ENCODE measurements around the gene NR5A1. TPM values are rescaled to one million over a fixed set of nuclear protein-coding genes. Genes with fewer than 3 reads are reported as not detected.

NR5A1 gene
- total and polyA plus RNA-seq, 10 of the 15 experiments (the other 5 are each of a cell fraction or from before 2014, with no cell fraction given), result 0.06 to 0.24 (median 0.08) TPM; not detected in 5

DNA sequence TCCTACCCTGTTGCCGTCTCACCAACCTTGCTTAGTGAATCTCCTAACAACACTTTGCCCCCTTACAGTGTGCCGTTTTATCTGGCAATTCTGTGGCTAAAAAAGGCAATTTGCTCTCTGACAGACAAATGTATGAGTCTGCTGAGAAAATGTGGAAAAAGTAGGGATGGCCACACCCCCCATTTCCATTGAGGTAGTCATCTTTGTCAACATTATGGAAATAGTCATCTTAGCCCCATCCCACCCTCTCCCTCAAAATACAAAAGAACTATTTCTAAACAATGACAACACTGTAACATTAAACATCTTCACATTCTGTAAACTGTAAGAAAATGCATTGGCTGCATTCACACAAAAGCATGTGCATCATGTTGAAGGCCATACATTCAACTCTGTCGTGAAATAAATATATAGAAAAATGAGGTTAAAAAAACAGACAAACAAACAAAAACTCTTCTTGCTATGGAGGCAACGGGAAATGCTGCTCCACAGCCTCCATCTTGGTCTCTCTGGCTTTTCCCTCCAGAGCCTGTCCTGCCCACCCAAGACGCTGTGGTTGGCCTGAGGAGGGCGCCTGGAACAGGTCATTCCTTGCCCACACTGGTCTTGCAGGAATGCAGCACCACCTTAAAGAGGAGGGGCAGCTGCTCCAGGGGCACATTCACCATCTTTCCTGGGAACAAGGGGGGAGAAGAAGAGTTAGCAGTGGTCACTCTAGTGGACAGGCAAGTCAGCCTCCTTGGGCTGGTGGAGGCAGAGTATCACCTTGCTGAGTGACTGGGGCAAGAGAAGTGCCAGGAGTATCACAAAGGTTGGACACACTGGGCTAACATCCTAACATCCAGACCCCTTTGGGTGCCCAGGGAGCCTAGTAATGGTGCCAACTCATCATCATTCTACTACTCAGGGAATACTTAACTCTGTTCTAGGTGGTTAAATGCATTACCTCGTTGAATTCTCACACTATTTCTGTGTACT is 15.2 kb upstream of the NR5A1 start:
- Histone ChIP-seq H3K4me1 (ENCODE audit: control insufficient read depth, insufficient read depth, low read length) (no peaks in the 10 kb centered on the region), H3K9me3 (replicated peaks; ENCODE audit: control insufficient read depth, insufficient read depth, low read length) (no peaks in the 10 kb centered on the region), H3K36me3 (ENCODE audit: control insufficient read depth in 2 of 2, insufficient read depth in 2 of 2, low read length in 1 of 2) (peaks cover 2 to 3% of the 10 kb centered on the region in 2 experiments; a peak in 3 of 4 replicates), H3K4me3 (no peak overlapping the region), H2AFZ (ENCODE audit: control insufficient read depth, low read depth, low read length) (no peak overlapping the region), H3K79me2 (ENCODE audit: control insufficient read depth, insufficient read depth, low read length) (no peaks in the 10 kb centered on the region), H3K27ac (ENCODE audit: control insufficient read depth, insufficient read depth) (no peak overlapping the region), H3K27me3 (replicated peaks in 1 of 2; ENCODE audit: control insufficient read depth in 2 of 2, insufficient read depth in 2 of 2, low read length in 1 of 2) (no peaks in the 10 kb centered on the region), H4K20me1 (ENCODE audit: control insufficient read depth, insufficient read depth) (no peaks in the 10 kb centered on the region), H3K4me2 (ENCODE audit: control insufficient read depth, insufficient read depth) (no peak overlapping the region), H3K9ac (ENCODE audit: control insufficient read depth, insufficient read depth, low read length) (no peak overlapping the region)
- no peak for TF ChIP-seq KAT2A (conservative IDR thresholded peaks at IDR 0.05; ENCODE audit: control insufficient read depth, low read depth, low read length)
- no peak for TF ChIP-seq IKZF2 (IDR thresholded peaks at IDR 0.05)
- TF ChIP-seq, protein P1, sequence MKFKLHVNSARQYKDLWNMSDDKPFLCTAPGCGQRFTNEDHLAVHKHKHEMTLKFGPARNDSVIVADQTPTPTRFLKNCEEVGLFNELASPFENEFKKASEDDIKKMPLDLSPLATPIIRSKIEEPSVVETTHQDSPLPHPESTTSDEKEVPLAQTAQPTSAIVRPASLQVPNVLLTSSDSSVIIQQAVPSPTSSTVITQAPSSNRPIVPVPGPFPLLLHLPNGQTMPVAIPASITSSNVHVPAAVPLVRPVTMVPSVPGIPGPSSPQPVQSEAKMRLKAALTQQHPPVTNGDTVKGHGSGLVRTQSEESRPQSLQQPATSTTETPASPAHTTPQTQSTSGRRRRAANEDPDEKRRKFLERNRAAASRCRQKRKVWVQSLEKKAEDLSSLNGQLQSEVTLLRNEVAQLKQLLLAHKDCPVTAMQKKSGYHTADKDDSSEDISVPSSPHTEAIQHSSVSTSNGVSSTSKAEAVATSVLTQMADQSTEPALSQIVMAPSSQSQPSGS (IDR thresholded peaks at IDR 0.05; ENCODE audit: low read length), result no peak
- ATAC-seq, result no peak
- DNase-seq (ENCODE audit: low read depth, low spot score), result no peak
- ChIA-PET CTCF (interaction anchor here (5.2 kb wide), 1 partner anchor 14 kb away, joined by 40 read pairs; no protein-coding TSS in a partner anchor), POLR2A (interaction anchor here (0.7 kb wide), 1 partner anchor 77 kb away, joined by 3 read pairs; no protein-coding TSS in a partner anchor), RAD21 (ENCODE audit: unreplicated experiment) (no interaction called here), SMC1A (ENCODE audit: uncharacterized antibody, unreplicated experiment) (interaction anchor here (1.4 kb wide), 1 partner anchor 24 kb away, joined by 3 read pairs; no protein-coding TSS in a partner anchor)
- 58% methylated on average over 7 of the region's 7 CpGs for WGBS (ENCODE audit: insufficient coverage, insufficient replicate concordance, low lambda C conversion rate, missing lambda C conversion rate)
- BruUV-seq (replicated peaks), result no TSS peak
- intact Hi-C loops (cut with micrococcal nuclease; ENCODE audit: unreplicated experiment) (no loop called here), in situ Hi-C loops (cut with MboI) (no loop called here)
- FAIRE-seq, result no peak

DNA sequence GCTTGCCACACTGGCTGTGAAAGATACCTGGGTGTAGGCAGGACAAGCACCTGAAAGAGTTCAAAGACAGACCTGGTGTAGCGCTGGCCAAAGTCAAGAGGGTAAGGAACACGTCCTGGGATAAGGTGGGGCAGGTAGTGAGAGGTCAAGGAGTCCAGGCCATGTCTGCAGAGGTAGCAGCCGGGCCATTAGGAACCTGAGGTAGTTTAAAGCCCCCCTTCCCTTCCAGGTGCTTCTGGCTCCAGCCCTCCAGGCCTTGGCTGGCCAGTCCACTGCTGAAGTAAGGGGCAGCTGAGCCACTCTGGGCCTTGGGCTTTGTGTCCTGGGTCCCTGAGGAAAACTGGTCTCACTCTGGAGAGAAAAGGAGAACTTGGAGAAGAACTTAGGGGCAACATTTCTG is 13.9 kb upstream of the NR5A1 start:
- no peaks in the 10 kb centered on the region for H3K4me1 ChIP-seq (ENCODE audit: control insufficient read depth, insufficient read depth, low read length)
- in situ Hi-C loops (cut with MboI) (no loop called here), intact Hi-C loops (cut with micrococcal nuclease; ENCODE audit: unreplicated experiment) (no loop called here)
- ChIA-PET SMC1A (ENCODE audit: uncharacterized antibody, unreplicated experiment) (no interaction called here), RAD21 (ENCODE audit: unreplicated experiment) (no interaction called here), POLR2A (no interaction called here), CTCF (no interaction called here)
- no peak overlapping the region for H3K27ac ChIP-seq (ENCODE audit: control insufficient read depth, insufficient read depth)
- BruUV-seq (replicated peaks), result no TSS peak
- no peaks in the 10 kb centered on the region for H3K79me2 ChIP-seq (ENCODE audit: control insufficient read depth, insufficient read depth, low read length)
- no peak overlapping the region for H3K4me3 ChIP-seq
- peaks cover 0 to 2% of the 10 kb centered on the region in 2 experiments; a peak in 2 of 4 replicates for H3K36me3 ChIP-seq (ENCODE audit: control insufficient read depth in 2 of 2, insufficient read depth in 2 of 2, low read length in 1 of 2)
- H4K20me1 ChIP-seq (ENCODE audit: control insufficient read depth, insufficient read depth), result no peaks in the 10 kb centered on the region
- ATAC-seq, result no peak
- 63% methylated on average over 3 of the region's 3 CpGs for WGBS (ENCODE audit: insufficient coverage, insufficient replicate concordance, low lambda C conversion rate, missing lambda C conversion rate)
- no peak for FAIRE-seq
- no peak overlapping the region for H3K9ac ChIP-seq (ENCODE audit: control insufficient read depth, insufficient read depth, low read length)
- H3K27me3 ChIP-seq (replicated peaks in 1 of 2; ENCODE audit: control insufficient read depth in 2 of 2, insufficient read depth in 2 of 2, low read length in 1 of 2), result no peaks in the 10 kb centered on the region
- H2AFZ ChIP-seq (ENCODE audit: control insufficient read depth, low read depth, low read length), result no peak overlapping the region
- H3K4me2 ChIP-seq (ENCODE audit: control insufficient read depth, insufficient read depth), result no peak overlapping the region
- no peak for DNase-seq (ENCODE audit: low read depth, low spot score)
- H3K9me3 ChIP-seq (replicated peaks; ENCODE audit: control insufficient read depth, insufficient read depth, low read length), result no peaks in the 10 kb centered on the region
- TF ChIP-seq STAT3 (IDR thresholded peaks at IDR 0.05; ENCODE audit: low read depth, low read length), result no peak
- no peak for TF ChIP-seq SUPT20H (IDR thresholded peaks at IDR 0.05; ENCODE audit: borderline replicate concordance, control insufficient read depth, low read depth, low read length)
- TF ChIP-seq MYC (IDR thresholded peaks at IDR 0.05; ENCODE audit: insufficient read depth, insufficient read length, insufficient replicate concordance, low read length, severe bottlenecking), result no peak
- TF ChIP-seq NR2C2 (IDR thresholded peaks at IDR 0.05; ENCODE audit: borderline replicate concordance, control insufficient read depth, insufficient read length, low read depth), result no peak
- TF ChIP-seq RFX5 (IDR thresholded peaks at IDR 0.05; ENCODE audit: low read depth, low read length), result no peak
- TF ChIP-seq CBX5 (IDR thresholded peaks at IDR 0.05; ENCODE audit: low read depth), result no peak
- no peak for TF ChIP-seq MYB (IDR thresholded peaks at IDR 0.05; ENCODE audit: borderline replicate concordance, low read depth, low read length)
- no peak for TF ChIP-seq HCFC1 (IDR thresholded peaks at IDR 0.05; ENCODE audit: low read length)
- no peak for TF ChIP-seq NFYB (IDR thresholded peaks at IDR 0.05; ENCODE audit: insufficient read depth, low read depth, low read length)
- TF ChIP-seq DPF2 (IDR thresholded peaks at IDR 0.05), result no peak
- no peak for TF ChIP-seq FOXK2 (IDR thresholded peaks at IDR 0.05)
- no peak for TF ChIP-seq MEF2B (IDR thresholded peaks at IDR 0.05; ENCODE audit: partially characterized antibody, poor library complexity, severe bottlenecking)
- no peak for TF ChIP-seq TAF1 (IDR thresholded peaks at IDR 0.05; ENCODE audit: borderline replicate concordance, low read depth, low read length)
- no peak for TF ChIP-seq PML (IDR thresholded peaks at IDR 0.05; ENCODE audit: low read length)
